H1 (cell line): ENCODE measurements around the gene SPINK5. TPM values are rescaled to one million over a fixed set of nuclear protein-coding genes. Genes with fewer than 3 reads are reported as not detected.

Experiments used
- polyA plus RNA-seq, 7 experiments: library from polyadenylated mRNA; depleted of rRNA in 3 of 7; stranded (reverse) in 5 of 7; unstranded in 2 of 7; fragments of >200 nt in 5 of 7; fragments of 200-250 nt in 2 of 7; gene quantifications; 1 replicate in 5 of 7; 2 replicates in 1 of 7; 4 replicates in 1 of 7; pipeline versions ENCODE4 v1.2.1 to v1.2.3, GENCODE V29; 2011 to 2013; ENCODE audit warnings: missing spikeins in 2 of 7, mixed read lengths in 2 of 7
- total RNA-seq: library from RNA; stranded (reverse); fragmentation: NEBNext Ultra II Directional; extraction: Animal tissue kit (Norgen Biotek cat#: 25700); gene quantifications from 2 replicates; pipeline ENCODE4 v1.2.1, GENCODE V29; 2021
- TF ChIP-seq, protein P1 (sequence below): fragments of 300-600 bp; sonication (generic); IDR thresholded peaks from 2 replicates; pipeline ENCODE4 v1.7.1; 2012; ENCODE audit warnings: low read length, moderate library complexity, mild to moderate bottlenecking, inconsistent platforms; ENCODE audit not compliant: insufficient replicate concordance
- TF ChIP-seq, protein P2 (sequence below): IDR thresholded peaks from 2 replicates; pipeline ENCODE4 v1.6.1; 2012; ENCODE audit warnings: low read length, inconsistent platforms

SPINK5 gene
- total and polyA plus RNA-seq, 2 of the 8 experiments (the other 6 are each of a cell fraction or from before 2014, with no cell fraction given): 1.4 to 2.2 TPM

GRCh38 chr5:148091991-148092964 is 28.5 kb downstream of the SPINK5 start (continued):
- TF ChIP-seq, protein P1, sequence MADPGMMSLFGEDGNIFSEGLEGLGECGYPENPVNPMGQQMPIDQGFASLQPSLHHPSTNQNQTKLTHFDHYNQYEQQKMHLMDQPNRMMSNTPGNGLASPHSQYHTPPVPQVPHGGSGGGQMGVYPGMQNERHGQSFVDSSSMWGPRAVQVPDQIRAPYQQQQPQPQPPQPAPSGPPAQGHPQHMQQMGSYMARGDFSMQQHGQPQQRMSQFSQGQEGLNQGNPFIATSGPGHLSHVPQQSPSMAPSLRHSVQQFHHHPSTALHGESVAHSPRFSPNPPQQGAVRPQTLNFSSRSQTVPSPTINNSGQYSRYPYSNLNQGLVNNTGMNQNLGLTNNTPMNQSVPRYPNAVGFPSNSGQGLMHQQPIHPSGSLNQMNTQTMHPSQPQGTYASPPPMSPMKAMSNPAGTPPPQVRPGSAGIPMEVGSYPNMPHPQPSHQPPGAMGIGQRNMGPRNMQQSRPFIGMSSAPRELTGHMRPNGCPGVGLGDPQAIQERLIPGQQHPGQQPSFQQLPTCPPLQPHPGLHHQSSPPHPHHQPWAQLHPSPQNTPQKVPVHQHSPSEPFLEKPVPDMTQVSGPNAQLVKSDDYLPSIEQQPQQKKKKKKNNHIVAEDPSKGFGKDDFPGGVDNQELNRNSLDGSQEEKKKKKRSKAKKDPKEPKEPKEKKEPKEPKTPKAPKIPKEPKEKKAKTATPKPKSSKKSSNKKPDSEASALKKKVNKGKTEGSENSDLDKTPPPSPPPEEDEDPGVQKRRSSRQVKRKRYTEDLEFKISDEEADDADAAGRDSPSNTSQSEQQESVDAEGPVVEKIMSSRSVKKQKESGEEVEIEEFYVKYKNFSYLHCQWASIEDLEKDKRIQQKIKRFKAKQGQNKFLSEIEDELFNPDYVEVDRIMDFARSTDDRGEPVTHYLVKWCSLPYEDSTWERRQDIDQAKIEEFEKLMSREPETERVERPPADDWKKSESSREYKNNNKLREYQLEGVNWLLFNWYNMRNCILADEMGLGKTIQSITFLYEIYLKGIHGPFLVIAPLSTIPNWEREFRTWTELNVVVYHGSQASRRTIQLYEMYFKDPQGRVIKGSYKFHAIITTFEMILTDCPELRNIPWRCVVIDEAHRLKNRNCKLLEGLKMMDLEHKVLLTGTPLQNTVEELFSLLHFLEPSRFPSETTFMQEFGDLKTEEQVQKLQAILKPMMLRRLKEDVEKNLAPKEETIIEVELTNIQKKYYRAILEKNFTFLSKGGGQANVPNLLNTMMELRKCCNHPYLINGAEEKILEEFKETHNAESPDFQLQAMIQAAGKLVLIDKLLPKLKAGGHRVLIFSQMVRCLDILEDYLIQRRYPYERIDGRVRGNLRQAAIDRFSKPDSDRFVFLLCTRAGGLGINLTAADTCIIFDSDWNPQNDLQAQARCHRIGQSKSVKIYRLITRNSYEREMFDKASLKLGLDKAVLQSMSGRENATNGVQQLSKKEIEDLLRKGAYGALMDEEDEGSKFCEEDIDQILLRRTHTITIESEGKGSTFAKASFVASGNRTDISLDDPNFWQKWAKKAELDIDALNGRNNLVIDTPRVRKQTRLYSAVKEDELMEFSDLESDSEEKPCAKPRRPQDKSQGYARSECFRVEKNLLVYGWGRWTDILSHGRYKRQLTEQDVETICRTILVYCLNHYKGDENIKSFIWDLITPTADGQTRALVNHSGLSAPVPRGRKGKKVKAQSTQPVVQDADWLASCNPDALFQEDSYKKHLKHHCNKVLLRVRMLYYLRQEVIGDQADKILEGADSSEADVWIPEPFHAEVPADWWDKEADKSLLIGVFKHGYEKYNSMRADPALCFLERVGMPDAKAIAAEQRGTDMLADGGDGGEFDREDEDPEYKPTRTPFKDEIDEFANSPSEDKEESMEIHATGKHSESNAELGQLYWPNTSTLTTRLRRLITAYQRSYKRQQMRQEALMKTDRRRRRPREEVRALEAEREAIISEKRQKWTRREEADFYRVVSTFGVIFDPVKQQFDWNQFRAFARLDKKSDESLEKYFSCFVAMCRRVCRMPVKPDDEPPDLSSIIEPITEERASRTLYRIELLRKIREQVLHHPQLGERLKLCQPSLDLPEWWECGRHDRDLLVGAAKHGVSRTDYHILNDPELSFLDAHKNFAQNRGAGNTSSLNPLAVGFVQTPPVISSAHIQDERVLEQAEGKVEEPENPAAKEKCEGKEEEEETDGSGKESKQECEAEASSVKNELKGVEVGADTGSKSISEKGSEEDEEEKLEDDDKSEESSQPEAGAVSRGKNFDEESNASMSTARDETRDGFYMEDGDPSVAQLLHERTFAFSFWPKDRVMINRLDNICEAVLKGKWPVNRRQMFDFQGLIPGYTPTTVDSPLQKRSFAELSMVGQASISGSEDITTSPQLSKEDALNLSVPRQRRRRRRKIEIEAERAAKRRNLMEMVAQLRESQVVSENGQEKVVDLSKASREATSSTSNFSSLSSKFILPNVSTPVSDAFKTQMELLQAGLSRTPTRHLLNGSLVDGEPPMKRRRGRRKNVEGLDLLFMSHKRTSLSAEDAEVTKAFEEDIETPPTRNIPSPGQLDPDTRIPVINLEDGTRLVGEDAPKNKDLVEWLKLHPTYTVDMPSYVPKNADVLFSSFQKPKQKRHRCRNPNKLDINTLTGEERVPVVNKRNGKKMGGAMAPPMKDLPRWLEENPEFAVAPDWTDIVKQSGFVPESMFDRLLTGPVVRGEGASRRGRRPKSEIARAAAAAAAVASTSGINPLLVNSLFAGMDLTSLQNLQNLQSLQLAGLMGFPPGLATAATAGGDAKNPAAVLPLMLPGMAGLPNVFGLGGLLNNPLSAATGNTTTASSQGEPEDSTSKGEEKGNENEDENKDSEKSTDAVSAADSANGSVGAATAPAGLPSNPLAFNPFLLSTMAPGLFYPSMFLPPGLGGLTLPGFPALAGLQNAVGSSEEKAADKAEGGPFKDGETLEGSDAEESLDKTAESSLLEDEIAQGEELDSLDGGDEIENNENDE: no peak
- TF ChIP-seq, protein P2, sequence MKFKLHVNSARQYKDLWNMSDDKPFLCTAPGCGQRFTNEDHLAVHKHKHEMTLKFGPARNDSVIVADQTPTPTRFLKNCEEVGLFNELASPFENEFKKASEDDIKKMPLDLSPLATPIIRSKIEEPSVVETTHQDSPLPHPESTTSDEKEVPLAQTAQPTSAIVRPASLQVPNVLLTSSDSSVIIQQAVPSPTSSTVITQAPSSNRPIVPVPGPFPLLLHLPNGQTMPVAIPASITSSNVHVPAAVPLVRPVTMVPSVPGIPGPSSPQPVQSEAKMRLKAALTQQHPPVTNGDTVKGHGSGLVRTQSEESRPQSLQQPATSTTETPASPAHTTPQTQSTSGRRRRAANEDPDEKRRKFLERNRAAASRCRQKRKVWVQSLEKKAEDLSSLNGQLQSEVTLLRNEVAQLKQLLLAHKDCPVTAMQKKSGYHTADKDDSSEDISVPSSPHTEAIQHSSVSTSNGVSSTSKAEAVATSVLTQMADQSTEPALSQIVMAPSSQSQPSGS: no peak
